Measurements from ENCODE around the gene RBM34.

- TF ChIP-seq EZH2 (IDR thresholded peaks at IDR 0.05) (no peak), POLR2AphosphoS5 (IDR thresholded peaks at IDR 0.05; ENCODE audit: borderline replicate concordance, low read depth, low read length) (no peak), FOXP2 (optimal IDR thresholded peaks at IDR 0.05; ENCODE audit: control extremely low read depth, extremely low read length, insufficient read depth) (no peak)
These were observed 36.4 kb downstream of the RBM34 start for GRCh38 chr1:235124665-235125064.

Data from SK-N-MC (cell line).